Measurements from ENCODE around the gene SLC29A2.
A peak's percentile ranks its signal among the peaks of the same experiment; 100 is the strongest.

Gene SLC29A2

GRCh38 chr11:66347425-66348276, 23.9 kb downstream of the SLC29A2 start, which contains the start of gene B4GAT1 (continued):
- TF ChIP-seq ZNF704 (tag by site-specific recombination; IDR thresholded peaks at IDR 0.05) (no peak), ZNF354C (tag by site-specific recombination; IDR thresholded peaks at IDR 0.05; ENCODE audit: borderline replicate concordance, low read depth) (no peak), ZNF335 (tag by site-specific recombination; conservative IDR thresholded peaks at IDR 0.05) (peak; percentile 71), ZNF341 (tag by site-specific recombination; IDR thresholded peaks at IDR 0.05; ENCODE audit: low read depth) (no peak; the same call in 1 of the 2 replicates), ZNF76 (tag by site-specific recombination; IDR thresholded peaks at IDR 0.05; ENCODE audit: borderline replicate concordance, low read depth) (peak; percentile 70), ZFP41 (tag by site-specific recombination; IDR thresholded peaks at IDR 0.05; ENCODE audit: borderline replicate concordance) (no peak), ZNF24 (tag by site-specific recombination; IDR thresholded peaks at IDR 0.05) (peak; percentile 88), ZNF175 (tag by site-specific recombination; IDR thresholded peaks at IDR 0.05) (no peak), SP2 (tag by site-specific recombination; IDR thresholded peaks at IDR 0.05) (no peak), IKZF3 (tag by site-specific recombination; IDR thresholded peaks at IDR 0.05) (no peak), ZNF777 (tag by site-specific recombination; IDR thresholded peaks at IDR 0.05; ENCODE audit: borderline replicate concordance) (peak; percentile 53; the same call in 1 of the 2 replicates), OVOL3 (tag by site-specific recombination; IDR thresholded peaks at IDR 0.05) (no peak), ZNF221 (tag by site-specific recombination; IDR thresholded peaks at IDR 0.05; ENCODE audit: borderline replicate concordance) (no peak), ZSCAN16 (tag by site-specific recombination; IDR thresholded peaks at IDR 0.05) (no peak), ZNF510 (tag by site-specific recombination; IDR thresholded peaks at IDR 0.05; ENCODE audit: insufficient replicate concordance) (no peak), ZNF426 (tag by site-specific recombination; IDR thresholded peaks at IDR 0.05) (no peak), ZNF560 (tag by site-specific recombination; IDR thresholded peaks at IDR 0.05; ENCODE audit: borderline replicate concordance) (no peak), ZNF521 (tag by site-specific recombination; IDR thresholded peaks at IDR 0.05) (no peak), AEBP2 (tag by site-specific recombination; IDR thresholded peaks at IDR 0.05; ENCODE audit: borderline replicate concordance) (no peak), YY2 (tag by site-specific recombination; IDR thresholded peaks at IDR 0.05) (peak; percentile 57; the same call in 1 of the 2 replicates), GLI4 (tag by site-specific recombination; IDR thresholded peaks at IDR 0.05) (0 out of 2 replicates have a peak, but pooled peaks have one; percentile 26), KLF1 (tag by site-specific recombination; IDR thresholded peaks at IDR 0.05) (peak; percentile 26; the same call in 1 of the 2 replicates), ZNF626 (tag by site-specific recombination; IDR thresholded peaks at IDR 0.05) (no peak), ZBTB48 (tag by site-specific recombination; IDR thresholded peaks at IDR 0.05) (no peak), ZNF184 (tag by site-specific recombination; IDR thresholded peaks at IDR 0.05) (no peak), ZNF391 (tag by site-specific recombination; IDR thresholded peaks at IDR 0.05; ENCODE audit: borderline replicate concordance, low read depth) (peak; percentile 99), ZBTB8A (tag by site-specific recombination; IDR thresholded peaks at IDR 0.05) (peak; percentile 55), MEIS1 (CRISPR knock-in tag; IDR thresholded peaks at IDR 0.05; ENCODE audit: borderline replicate concordance) (no peak), RBAK (tag by site-specific recombination; IDR thresholded peaks at IDR 0.05) (no peak), ZNF311 (tag by site-specific recombination; IDR thresholded peaks at IDR 0.05; ENCODE audit: borderline replicate concordance) (no peak), ZFP3 (tag by site-specific recombination; IDR thresholded peaks at IDR 0.05; ENCODE audit: low read depth) (no peak)
- TF ChIP-seq, protein P1, sequence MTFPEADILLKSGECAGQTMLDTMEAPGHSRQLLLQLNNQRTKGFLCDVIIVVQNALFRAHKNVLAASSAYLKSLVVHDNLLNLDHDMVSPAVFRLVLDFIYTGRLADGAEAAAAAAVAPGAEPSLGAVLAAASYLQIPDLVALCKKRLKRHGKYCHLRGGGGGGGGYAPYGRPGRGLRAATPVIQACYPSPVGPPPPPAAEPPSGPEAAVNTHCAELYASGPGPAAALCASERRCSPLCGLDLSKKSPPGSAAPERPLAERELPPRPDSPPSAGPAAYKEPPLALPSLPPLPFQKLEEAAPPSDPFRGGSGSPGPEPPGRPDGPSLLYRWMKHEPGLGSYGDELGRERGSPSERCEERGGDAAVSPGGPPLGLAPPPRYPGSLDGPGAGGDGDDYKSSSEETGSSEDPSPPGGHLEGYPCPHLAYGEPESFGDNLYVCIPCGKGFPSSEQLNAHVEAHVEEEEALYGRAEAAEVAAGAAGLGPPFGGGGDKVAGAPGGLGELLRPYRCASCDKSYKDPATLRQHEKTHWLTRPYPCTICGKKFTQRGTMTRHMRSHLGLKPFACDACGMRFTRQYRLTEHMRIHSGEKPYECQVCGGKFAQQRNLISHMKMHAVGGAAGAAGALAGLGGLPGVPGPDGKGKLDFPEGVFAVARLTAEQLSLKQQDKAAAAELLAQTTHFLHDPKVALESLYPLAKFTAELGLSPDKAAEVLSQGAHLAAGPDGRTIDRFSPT (tag by site-specific recombination; IDR thresholded peaks at IDR 0.05) = no peak
- TF ChIP-seq, protein P2, sequence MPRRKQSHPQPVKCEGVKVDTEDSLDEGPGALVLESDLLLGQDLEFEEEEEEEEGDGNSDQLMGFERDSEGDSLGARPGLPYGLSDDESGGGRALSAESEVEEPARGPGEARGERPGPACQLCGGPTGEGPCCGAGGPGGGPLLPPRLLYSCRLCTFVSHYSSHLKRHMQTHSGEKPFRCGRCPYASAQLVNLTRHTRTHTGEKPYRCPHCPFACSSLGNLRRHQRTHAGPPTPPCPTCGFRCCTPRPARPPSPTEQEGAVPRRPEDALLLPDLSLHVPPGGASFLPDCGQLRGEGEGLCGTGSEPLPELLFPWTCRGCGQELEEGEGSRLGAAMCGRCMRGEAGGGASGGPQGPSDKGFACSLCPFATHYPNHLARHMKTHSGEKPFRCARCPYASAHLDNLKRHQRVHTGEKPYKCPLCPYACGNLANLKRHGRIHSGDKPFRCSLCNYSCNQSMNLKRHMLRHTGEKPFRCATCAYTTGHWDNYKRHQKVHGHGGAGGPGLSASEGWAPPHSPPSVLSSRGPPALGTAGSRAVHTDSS (tag by site-specific recombination; IDR thresholded peaks at IDR 0.05) = no peak

All from HEK293 (cell line).